Forelimb muscle (tissue), 1 donor: ENCODE measurements around the gene RGL4. TPM values are rescaled to one million over a fixed set of nuclear protein-coding genes. Genes with fewer than 3 reads are reported as not detected.
"Not testable (repeated sequence)": the region's sequence is repeated elsewhere in the genome, so short reads cannot be mapped to it uniquely, and the experiment has no call there.

Experiments used
- DNase-seq: peaks from one replicate; pipeline ENCODE4 v3.0.0-alpha.2; 2013; ENCODE audit warnings: low read depth
- polyA plus RNA-seq: library from polyadenylated mRNA; unstranded; fragments of 120-200 nt; gene quantifications from one replicate; pipeline ENCODE4 v1.2.1, GENCODE V29; 2013; ENCODE audit not compliant: insufficient read length

Gene RGL4
- polyA plus RNA-seq: 1.2 TPM

DNA sequence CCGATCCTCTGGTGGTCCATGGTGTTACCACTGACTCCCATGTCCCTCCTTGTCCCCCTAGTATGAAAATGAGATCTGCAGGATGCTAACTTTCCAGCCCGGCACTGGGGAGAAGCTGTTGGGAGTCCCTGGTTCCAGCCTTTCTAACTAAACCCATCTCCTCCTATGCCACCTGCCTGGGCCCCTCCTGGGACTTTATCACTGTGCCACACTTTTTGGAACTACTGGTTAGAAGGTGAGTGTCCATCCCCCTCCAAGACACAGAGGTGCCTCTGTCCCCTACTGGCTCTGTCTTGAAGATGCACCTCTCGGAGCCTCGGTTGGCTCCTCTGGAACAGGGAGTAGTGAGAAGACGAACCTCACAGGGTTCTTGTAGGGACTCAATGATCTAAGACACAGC, at the start of gene RGL4:
Gene RGL4, plus strand, starts transcription at position 301 of the 400 bp plus-strand sequence. CDS start 1,018 bp downstream, outside the sequence.
- DNase-seq: no peak

GRCh38 chr22:23646526-23646925, 44.3 kb upstream of the RGL4 start:
- not testable (repeated sequence) for DNase-seq

DNA sequence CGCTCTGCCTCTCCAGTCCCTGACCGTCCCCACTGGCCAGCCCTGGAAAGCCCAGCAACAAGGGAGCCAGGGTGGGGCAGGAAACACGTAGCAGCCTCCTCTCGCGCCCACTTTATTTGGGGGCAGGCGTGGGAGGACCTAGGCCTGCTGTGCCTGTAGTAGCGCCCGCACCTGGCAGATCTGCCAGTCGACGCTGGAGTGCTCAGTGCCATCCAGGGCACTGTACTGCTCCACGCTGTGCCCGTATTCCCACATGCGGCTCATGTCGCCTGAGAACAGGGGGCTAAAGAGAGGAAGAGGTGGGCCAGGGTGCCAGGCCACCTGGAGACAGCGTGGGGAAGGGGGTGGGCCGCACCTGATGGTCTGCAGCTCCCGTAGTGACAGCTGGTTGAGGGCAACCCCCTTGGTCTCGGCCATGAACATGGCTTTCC, 41.7 kb upstream of the RGL4 start:
- DNase-seq: no peak

DNA sequence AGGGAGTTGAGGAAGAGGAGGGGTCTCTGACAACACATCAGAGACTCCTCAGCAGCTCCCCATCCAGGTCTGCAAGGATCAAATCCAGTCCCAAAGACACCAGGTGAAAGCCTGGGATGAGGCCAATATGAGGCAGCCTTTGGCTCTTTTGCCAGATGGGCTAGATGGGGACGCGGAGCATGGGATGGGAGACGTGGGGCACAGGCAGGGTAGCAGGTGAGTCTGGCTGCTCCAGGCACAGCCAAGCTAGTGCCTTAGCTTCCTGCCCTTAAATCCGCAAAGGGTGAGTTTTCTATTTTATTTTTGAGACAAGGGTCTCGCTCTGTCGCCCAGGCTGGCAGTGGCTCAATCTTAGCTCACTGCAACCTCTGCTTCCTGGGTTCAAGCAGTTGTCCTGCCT, 39.1 kb upstream of the RGL4 start:
- no peak for DNase-seq

GRCh38 chr22:23652286-23652685, 38.5 kb upstream of the RGL4 start:
- DNase-seq: no peak

DNA sequence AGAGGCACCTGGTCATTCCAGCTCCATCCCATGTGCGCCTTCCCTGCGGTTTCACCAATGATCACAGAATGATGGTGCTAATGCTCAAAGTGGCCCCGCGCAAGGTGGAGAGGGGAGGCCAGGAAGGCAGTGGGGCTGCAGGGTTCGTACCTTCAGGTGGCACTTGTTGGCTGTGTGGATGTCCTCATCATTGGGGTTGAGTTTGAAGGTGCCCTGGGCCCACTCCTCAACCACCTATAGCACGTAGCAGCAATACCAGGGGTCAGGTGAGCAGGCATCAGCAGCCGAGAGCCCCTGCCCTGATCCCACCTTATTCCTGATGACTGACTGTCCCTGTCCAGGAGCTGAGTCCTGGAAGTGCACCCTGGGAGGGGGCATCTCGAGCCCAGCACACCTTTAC, 38.1 kb upstream of the RGL4 start:
- DNase-seq: no peak

GRCh38 chr22:23655891-23656475, 34.8 kb upstream of the RGL4 start:
- no peak for DNase-seq

- DNase-seq: no peak
These were observed 33.1 kb upstream of the RGL4 start for GRCh38 chr22:23657727-23658126.

GRCh38 chr22:23660381-23660780, 30.4 kb upstream of the RGL4 start:
- not testable (repeated sequence) for DNase-seq

DNA sequence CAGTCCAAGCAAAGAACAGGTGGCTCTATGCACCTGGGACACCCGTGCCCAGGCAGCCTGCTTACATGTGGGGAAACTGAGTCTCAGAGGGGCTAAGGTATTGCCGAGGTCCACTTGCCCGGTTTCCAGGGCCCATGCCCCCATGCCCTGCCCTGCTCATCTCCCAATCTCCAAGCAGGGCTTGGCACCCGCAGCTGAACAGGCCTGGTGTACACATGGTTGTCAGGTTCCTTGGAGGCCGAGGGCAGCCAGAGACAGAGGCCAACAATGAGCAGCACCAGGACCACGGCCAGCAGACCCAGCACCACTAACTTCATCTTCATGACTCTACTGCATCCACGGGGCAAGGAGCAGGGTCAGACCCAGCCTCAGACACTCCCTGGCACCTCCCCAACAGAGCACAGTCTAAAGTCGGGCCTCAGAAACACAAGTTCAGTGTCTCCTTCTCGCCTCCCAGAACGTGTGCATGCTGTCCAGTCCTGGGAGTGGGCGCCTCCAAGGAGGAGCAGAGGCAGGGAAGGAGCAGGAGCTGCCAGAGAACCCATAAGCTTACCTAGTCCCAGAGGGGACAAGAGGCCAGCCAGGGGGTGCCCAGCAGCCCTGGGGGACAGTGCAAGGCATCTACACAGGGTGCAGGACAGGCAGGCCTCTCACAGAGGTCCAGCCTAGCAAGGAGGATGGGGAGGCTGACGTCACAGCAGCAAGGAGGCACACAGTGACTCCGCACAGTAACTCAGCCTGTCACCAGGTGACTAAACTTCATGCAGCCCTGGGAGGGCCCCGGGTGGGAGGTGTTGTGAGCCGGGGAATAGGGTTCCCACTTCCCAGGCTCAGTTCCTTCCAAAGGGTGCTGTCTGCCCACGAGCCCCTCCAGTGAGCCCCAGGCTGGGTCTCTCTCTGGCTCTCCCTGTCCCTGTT, 20.2 kb upstream of the RGL4 start:
- no peak for DNase-seq

GRCh38 chr22:23671387-23671786, 19.4 kb upstream of the RGL4 start:
- not testable (repeated sequence) for DNase-seq

DNA sequence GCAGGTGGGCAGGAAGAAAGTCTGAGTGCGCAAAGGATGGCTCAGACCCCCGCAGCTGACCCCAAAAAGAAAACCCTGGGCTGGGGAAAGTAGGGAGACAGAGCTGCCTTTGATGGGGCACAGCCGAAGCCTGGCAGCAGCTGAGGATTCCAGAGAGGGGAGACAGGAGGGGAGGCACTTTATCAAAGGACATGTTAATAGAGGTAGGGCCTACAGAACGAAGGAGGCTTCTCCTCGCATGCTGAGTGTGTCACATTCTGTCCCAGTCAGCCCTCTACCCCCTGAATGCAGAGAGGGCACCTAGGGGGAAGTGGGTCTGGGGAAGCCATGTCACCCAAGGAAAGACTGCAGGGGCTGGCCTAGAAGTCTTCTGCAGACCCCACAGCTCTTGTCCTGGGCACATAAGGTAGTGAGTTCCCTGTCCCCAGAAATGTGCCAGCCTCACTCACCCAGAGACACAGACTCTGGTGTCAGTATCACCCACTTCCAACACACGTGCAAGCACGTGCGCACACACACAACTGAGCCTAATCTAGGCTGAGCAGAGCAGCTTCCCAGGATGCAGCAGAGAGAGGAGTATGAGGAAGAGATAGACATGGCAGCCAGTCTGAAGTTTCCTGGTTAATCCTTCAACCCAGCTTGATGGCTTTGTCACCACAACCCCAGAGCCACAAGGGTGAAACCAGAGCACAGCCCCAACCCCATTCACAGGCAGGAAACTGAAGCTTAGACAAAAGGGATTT, 18.3 kb upstream of the RGL4 start:
- DNase-seq: not testable (repeated sequence)

GRCh38 chr22:23673050-23673620, 17.7 kb upstream of the RGL4 start:
- DNase-seq: no peak

GRCh38 chr22:23673826-23674690, 16.8 kb upstream of the RGL4 start:
- DNase-seq: no peak

DNA sequence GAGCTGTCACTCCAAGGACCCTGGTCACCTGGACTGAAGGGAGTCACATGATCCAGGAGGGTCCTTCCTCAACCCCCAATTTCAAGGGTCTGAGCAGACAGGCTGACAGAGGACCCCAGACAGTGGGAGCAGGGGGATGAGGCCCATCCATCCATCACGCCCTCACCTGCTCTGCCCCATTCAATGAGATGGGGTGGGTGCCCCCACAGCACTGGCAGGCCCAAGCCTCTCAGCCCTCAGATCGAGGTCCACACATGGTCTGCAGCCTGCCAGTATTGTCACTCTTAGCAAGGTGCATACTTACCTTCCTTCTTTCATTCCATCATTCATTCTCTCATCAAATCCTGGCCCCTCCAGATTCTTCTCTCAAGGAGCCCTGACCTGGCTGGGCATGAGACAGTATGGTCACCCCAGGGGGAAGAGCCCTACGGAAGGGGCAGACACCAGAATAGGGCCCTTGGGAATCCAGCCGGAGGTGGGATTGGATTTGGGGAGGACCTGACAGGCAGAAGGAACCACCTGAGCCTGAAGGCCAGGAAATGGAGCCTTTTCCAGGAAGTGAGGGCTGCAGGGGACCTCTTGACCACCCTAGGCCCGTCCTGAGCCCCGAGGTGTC, 15.8 kb upstream of the RGL4 start:
- not testable (repeated sequence) for DNase-seq

GRCh38 chr22:23675502-23676415, 15.1 kb upstream of the RGL4 start:
- DNase-seq: no peak

GRCh38 chr22:23676841-23677700, 13.7 kb upstream of the RGL4 start:
- not testable (repeated sequence) for DNase-seq

GRCh38 chr22:23677701-23677995, 13.2 kb upstream of the RGL4 start:
- no peak for DNase-seq

DNA sequence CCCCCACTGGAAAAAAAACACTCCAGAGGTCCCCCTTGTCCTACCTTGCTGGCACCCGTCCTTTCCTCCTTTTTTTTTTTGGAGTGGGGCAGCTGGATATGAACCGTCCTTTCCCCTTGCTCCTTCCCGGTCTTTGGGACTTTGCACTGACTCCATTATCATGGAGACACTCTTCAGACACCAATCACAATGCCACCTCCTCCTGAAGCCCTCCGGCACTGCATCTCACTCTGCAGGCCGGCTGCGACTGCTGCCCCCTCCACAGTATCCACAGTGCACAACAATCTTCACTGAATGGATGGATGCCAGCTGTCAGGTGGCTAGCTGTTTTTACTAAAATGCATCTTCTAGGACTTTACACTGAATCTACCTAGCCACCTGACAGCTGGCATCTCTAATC, 12.7 kb upstream of the RGL4 start:
- DNase-seq: no peak
